22Rv1 (cell line): ENCODE results near the gene MZT2B.
"Not testable (repeated sequence)": the region's sequence is repeated elsewhere in the genome, so short reads cannot be mapped to it uniquely, and the experiment has no call there.

ENCODE experiments used
- H3K27ac ChIP-seq: fragments of 450-650 bp; 2 replicates; pipeline ENCODE4 v1.5.1; 2017
- ZFX ChIP-seq: fragments of 450-650 bp; IDR thresholded peaks from 2 replicates; pipeline ENCODE4 v1.6.1; 2017; ENCODE audit warnings: antibody characterized with exemption, borderline replicate concordance
- TF ChIP-seq, protein P1 (sequence below): fragments of 450-650 bp; IDR thresholded peaks from 2 replicates; pipeline ENCODE4 v1.5.1; 2017; ENCODE audit warnings: mild to moderate bottlenecking

MZT2B gene

DNA sequence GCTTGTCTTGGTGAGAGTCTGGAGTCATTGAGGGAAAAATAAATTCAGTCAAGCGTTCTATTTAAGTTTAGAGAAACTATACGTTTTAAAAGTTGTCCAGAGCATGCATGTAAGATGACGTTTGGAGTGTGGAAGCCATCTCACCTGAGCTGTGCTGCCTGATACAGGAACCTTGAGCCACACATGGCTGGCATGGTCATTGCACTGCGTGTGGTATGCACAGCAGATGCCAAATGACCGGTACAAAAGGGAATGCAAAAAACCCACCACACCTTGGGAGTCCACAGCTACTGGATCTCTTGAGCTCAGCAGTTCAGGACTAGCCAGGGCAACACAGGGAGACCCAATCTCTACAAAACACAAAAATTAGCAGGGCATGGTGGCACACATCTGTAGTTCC, 4.3 kb downstream of the MZT2B start:
- no peak overlapping the region for H3K27ac ChIP-seq
- TF ChIP-seq ZFX, result no peak
- TF ChIP-seq, protein P1, sequence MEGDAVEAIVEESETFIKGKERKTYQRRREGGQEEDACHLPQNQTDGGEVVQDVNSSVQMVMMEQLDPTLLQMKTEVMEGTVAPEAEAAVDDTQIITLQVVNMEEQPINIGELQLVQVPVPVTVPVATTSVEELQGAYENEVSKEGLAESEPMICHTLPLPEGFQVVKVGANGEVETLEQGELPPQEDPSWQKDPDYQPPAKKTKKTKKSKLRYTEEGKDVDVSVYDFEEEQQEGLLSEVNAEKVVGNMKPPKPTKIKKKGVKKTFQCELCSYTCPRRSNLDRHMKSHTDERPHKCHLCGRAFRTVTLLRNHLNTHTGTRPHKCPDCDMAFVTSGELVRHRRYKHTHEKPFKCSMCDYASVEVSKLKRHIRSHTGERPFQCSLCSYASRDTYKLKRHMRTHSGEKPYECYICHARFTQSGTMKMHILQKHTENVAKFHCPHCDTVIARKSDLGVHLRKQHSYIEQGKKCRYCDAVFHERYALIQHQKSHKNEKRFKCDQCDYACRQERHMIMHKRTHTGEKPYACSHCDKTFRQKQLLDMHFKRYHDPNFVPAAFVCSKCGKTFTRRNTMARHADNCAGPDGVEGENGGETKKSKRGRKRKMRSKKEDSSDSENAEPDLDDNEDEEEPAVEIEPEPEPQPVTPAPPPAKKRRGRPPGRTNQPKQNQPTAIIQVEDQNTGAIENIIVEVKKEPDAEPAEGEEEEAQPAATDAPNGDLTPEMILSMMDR, result no peak

DNA sequence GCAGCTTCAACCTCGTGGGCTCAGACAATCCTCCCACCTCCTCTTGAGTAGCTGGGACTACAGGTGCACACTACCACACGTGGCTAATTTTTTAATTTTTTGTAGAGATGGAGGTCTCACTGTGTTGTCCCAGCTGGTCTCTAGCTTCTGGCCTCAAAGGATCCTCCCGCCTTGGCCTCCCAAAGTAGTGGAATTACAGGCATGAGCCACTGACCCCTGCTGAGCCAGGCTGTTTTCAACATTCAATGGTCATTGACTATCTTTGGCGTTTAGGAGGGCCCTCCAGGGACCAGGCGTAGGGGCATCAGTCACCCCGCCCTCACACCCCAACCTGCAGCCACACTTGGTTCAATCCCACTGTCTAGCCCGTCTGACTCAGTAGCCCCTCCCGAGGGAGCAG, 5.2 kb downstream of the MZT2B start:
- no peak overlapping the region for H3K27ac ChIP-seq
- TF ChIP-seq, protein P1, result no peak
- no peak for TF ChIP-seq ZFX

DNA sequence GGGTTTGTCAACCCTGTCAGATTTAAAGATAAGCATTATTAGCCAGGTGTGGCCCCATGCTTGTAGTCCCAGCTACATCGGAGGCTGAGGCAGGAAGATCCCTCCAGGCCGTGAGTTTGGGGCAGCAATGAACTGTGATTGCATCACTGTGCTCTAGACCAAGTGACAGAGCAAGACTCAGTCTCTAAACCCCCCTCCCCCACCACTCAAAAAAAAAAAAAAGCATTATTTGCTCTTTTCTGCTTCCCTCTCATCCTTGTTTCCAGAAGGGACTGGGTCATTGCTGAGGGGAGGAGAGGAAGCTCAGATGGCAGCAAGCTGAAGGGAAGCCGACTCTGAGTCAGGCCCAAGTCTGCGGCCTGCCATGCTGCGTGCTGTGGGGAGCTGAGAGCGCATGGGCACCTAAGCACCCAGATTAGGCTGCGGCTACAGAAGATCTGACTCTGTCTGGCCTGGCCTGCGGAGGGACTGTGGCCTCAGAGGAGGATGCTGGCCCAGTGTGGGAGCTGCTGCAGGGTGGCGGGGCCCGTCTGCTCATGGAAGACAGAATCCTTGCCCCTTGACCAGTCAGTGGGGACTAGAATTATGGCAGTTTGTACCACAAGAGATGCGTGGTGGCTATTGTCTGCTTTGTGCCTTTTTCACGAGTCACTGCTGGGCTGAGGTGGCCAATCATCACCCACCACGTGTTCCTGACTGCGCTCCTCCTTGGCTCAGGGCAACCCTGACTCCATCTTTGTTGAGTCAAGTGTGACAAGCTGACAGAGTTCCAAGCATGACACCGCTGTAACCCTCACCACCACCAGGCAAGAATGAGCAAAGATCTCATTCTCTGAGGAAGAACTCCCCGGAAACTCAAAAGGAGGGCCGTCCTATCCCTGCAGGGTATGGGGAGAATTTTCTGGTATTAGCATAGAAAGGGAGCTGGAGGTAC, 6.1 kb downstream of the MZT2B start:
- H3K27ac ChIP-seq, result not testable (repeated sequence)

DNA sequence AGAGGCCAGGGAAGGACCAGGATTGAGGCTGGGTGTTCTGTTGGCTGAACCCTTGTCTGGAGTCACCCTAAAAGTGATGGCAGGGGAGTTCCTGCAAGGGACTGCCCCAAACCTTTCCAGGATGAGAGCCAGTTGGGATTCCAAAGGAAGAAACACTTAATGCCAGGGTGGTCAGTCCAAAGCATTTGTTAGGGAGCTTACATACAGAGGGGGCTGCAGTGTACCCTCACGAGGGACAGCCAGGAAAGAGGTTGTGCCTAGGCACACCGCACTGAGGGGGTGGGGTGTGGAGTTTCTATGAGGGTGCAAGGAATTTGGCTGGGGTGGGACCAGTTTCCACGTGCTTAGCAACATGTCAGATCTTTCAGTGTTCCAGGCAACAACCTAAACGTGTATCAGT, 6.9 kb downstream of the MZT2B start:
- H3K27ac ChIP-seq, result not testable (repeated sequence)

DNA sequence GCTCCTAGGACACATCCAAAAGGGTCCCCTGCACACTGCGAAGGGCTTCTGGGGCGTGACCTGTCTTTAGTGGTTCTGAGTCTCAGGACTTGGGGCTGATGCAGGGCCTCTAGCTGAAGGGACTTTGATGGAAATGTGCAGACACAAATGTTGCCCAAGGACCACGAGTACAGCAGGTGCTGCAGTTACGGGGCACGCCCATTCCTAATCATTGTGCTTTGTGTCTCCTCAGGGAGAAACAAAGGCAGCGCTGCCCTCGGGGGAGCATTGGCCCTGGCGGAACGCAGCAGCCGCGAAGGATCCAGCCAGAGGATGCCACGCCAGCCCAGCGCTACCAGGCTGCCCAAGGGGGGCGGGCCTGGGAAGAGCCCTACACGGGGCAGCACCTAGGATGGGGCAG, 8.2 kb downstream of the MZT2B start:
- TF ChIP-seq, protein P1, result no peak
- no peak for TF ChIP-seq ZFX
- no peak overlapping the region for H3K27ac ChIP-seq

DNA sequence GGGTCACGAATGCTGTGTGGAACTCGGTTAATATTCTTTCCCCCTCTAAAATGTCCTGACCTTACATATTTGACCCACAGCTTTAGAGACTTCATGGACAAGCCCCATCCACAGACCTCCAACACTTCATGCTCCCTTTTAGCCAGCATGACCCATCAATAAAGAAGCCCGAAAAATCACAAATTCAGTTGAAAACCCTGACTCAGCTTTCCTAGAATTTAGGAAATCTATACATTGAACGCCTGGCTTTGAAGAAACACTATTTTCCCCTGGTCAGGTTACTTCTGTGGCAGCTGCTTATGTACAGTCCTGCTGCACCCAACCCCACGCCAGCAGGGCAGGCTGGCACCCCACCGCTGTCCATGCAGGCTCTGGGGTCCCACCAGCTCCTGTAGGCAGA, 9.3 kb downstream of the MZT2B start:
- not testable (repeated sequence) for H3K27ac ChIP-seq

DNA sequence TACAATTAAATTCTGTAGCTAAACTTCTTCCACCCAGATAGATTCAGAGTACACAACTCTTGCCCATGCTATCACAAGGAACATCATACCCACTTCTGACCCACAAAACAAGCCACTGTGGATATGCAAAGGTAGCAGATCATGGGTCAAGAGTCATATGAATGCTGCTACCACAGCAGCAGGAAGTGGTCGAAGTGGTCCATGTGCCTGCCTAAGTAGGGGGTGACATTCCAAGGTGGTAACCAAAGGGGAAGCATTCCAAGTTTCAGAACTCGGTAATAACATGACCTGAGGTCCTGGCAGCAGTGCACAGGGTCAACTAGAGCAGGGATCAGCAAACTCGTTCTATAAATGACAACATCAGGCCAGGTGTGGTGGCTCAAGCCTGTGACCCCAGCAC, 10.4 kb downstream of the MZT2B start:
- not testable (repeated sequence) for H3K27ac ChIP-seq

DNA sequence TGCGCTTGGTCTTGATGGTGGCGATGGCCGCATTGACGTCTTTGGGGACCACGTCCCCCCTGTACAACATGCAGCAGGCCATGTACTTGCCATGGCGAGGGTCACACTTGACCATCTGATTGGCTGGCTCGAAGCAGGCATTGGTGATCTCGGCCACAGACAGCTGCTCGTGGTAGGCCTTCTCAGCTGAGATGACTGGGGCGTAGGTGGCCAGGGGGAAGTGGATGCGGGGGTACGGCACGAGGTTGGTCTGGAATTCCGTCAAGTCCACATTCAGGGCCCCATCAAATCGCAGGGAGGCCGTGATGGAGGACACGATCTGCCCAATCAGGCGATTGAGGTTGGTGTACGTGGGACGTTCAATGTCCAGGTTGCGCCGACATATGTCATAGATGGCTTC, 11.8 kb downstream of the MZT2B start:
- not testable (repeated sequence) for H3K27ac ChIP-seq

DNA sequence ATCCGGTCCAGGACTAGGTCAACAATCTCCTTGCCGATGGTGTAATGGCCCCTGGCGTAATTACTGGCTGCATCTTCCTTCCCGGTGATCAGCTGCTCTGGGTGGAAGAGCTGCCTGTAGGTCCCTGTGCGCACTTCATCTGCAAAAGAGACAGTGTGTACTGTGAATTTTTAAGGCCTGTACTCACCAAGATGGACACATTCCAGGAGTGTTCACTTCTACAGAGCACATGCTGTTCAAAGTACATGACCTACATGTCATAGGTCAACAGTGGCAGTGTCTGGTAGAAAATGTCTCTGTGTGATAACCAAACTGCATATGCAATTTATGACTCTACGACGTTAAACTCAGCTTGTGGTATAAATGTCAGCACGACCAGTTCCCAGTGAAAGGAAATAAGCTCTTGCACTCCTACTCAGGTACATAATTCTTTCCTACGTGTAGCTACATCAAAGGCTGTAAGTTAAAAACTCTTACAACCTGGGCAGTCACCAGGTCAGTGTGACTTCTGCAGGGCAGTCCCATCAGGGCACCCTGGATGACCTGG, 13.1 kb downstream of the MZT2B start:
- H3K27ac ChIP-seq, result not testable (repeated sequence)

DNA sequence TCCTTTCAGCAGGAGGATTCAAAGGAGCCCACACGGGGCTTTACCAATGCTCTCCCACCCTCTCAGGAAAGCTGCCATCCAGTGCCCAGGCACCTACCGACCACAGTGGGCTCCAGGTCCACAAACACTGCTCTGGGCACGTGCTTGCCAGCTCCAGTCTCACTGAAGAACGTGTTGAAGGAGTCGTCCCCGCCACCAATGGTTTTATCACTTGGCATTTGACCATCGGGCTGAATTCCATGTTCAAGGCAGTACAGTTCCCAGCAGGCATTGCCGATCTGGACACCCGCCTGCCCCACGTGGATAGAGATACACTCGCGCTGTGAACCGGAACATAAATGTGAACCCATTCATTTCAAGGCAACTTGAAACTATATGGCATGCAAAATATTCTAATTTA, 14.0 kb downstream of the MZT2B start:
- not testable (repeated sequence) for H3K27ac ChIP-seq

DNA sequence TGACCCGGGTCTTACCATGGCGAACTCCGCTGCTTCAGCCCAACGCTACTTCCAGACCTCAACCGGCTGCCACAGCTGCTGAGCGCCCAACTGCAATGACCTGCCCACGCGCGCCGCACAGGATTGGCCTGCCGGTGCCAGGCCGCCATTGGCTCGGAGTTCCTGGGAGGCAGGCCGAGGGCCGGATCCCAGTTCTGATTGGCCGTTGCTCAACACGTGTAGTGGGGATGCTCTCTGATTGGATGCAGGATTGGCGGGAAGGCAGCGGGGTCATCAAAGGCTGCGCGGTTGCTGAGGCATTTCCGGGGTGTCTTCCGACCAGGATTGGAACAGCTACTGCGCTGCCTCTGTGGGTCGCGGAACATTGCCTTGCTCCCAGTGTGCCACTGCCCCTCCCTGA, 16.3 kb downstream of the MZT2B start, which contains the start of gene TUBA3E:
TUBA3E (minus strand) TSS at position 97 of the 400 bp plus-strand sequence; CDS start at position 18, 79 bp downstream.
- H3K27ac ChIP-seq, result no peak within 1 kb of the TSS
- TF ChIP-seq, protein P1, result no peak
- no peak for TF ChIP-seq ZFX

DNA sequence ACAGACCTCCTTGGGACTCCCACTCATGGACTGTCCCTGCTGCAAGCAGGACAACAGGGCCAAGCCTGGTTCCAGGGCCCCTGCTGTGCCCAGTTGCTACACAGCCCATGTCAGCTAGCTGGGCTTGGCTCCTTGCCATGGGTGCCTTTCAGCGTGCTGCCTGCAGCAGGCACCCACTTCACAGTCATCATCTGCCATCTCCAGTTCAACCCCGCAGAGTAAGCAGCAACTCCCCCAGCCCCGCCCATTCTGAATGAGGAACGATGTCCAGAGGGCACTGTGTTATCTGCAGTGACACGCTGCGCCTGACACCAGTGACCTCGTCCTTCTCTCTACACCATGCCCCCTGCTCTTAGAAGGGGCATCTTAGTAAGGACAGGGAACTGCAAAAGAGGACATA, 20.5 kb downstream of the MZT2B start:
- H3K27ac ChIP-seq, result not testable (repeated sequence)

DNA sequence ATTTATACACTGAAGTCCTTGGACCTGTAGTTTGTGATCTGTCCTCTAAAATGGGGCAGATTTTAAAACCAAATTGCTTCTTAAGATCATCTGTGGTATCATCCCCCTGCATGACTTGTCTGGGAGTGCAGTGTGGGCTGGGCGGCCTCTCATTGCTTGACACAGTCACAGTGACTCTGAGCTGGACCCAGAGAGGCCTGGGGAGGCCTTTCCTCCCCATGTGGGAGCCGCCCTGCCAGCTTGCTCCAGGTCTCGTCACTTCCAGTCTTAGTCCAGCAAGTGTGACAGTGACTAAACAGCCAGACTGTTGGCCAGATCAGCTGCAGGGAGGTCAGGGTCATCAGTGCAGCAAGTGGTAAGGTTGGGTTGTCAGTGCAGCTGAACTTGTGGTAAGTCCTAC, 21.1 kb downstream of the MZT2B start:
- H3K27ac ChIP-seq, result not testable (repeated sequence)

DNA sequence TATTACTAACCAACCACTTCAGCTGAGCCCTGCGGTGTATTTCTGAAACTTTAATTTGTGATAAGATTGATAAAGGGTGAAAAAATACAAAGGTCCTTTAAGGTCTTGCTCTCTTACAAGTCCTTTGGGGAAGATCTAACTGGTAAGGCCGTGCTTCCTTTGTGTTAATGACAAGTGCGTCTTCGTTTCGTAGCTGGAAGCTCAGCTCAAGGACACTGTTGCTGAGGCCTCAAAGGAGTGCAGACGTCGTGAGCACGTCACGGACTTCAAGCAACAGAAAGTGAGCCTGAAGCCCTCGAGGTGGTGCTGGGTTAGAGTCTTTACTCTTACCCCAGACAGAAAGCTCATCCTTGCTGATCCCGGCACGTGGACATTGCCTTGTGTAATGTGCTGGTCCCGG, 25.0 kb downstream of the MZT2B start:
- H3K27ac ChIP-seq, result not testable (repeated sequence)

DNA sequence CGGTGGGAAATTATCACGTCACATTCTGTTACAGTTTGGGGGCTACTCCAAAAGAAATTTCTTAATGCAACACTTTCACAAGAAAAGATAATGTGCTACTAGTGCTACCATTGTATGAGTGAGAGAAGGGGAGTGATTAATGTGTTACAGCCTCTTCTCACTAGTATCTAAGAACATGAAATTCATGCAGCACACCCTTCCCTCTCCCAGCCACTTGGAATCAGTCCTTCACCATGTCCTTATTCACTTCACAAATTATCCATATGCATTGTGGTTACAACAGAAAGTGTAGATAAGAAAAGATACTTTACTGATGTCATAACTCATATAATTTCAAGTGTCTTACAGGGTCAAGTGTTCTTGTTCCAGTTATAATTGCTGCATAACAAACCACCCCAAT, 37.1 kb downstream of the MZT2B start:
- H3K27ac ChIP-seq, result not testable (repeated sequence)

DNA sequence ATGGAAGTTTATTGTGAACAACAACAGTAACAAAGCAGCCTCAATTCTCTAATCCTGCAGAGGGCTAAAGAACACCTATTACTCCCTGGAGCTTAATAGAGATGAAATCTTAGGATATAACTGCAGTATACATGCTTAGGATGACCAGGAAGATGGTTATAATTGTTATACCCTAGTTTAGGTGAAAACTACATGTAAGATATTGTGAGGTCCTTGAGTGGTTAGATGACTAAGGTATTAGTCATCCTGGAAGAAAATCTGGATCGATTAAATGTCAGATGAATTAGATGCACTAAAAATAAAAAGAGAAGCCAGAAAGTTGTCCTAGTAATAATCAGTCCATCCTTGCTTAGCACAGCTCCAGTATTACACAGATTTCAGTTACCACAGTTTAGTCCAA, 38.4 kb downstream of the MZT2B start:
- not testable (repeated sequence) for H3K27ac ChIP-seq
